ENCODE results near the gene HS6ST3.

The HS6ST3 gene

DNA sequence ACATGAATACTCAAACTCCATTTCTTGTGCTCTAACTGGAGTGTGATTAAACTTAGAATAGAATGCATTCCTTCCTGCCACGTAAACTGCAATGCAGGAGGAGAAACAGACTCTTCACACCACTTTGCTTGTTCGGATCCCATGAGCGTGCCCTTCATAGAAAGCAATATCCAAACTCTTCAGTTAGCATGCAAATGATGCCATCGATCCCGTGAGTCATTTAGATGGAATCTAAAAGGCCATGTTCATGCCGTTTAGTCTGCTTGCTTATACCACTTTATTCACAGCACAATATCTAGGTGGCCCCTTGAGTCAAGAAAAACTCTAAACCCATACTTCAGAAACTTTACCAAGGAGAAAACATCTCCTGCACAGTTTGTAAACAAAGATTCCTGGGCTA lies 678.6 kb downstream of the HS6ST3 start:
- Histone ChIP-seq H3K36me3 (ENCODE audit: control insufficient read depth, low read length) (no peaks in the 10 kb centered on the region), H3K79me2 (ENCODE audit: control insufficient read depth, low read length) (no peaks in the 10 kb centered on the region), H3K9me2 (replicated peaks; ENCODE audit: control insufficient read depth, low read length) (no peaks in the 10 kb centered on the region), H3K27me3 (ENCODE audit: control insufficient read depth, low read length) (no peaks in the 10 kb centered on the region), H3F3A (ENCODE audit: control insufficient read depth, insufficient read depth) (no peaks in the 10 kb centered on the region), H3K4me1 (ENCODE audit: control insufficient read depth, low read length) (no peaks in the 10 kb centered on the region), H4K20me1 (ENCODE audit: control insufficient read depth, insufficient read depth, low read depth, low read length) (no peaks in the 10 kb centered on the region), H3K27ac (ENCODE audit: low read depth, low read length) (no peak overlapping the region), H3K4me3 (ENCODE audit: low read length) (no peak overlapping the region), H3K9me3 (ENCODE audit: control insufficient read depth, insufficient read depth, low read length) (no peaks in the 10 kb centered on the region), H3K4me2 (ENCODE audit: low read length) (no peak overlapping the region)
- TF ChIP-seq, protein P1, sequence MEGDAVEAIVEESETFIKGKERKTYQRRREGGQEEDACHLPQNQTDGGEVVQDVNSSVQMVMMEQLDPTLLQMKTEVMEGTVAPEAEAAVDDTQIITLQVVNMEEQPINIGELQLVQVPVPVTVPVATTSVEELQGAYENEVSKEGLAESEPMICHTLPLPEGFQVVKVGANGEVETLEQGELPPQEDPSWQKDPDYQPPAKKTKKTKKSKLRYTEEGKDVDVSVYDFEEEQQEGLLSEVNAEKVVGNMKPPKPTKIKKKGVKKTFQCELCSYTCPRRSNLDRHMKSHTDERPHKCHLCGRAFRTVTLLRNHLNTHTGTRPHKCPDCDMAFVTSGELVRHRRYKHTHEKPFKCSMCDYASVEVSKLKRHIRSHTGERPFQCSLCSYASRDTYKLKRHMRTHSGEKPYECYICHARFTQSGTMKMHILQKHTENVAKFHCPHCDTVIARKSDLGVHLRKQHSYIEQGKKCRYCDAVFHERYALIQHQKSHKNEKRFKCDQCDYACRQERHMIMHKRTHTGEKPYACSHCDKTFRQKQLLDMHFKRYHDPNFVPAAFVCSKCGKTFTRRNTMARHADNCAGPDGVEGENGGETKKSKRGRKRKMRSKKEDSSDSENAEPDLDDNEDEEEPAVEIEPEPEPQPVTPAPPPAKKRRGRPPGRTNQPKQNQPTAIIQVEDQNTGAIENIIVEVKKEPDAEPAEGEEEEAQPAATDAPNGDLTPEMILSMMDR (IDR thresholded peaks at IDR 0.05; ENCODE audit: low read depth, low read length, poor library complexity, severe bottlenecking): no peak
- TF ChIP-seq EZH2phosphoT487 (IDR thresholded peaks at IDR 0.05; ENCODE audit: borderline replicate concordance, low read length): no peak

DNA sequence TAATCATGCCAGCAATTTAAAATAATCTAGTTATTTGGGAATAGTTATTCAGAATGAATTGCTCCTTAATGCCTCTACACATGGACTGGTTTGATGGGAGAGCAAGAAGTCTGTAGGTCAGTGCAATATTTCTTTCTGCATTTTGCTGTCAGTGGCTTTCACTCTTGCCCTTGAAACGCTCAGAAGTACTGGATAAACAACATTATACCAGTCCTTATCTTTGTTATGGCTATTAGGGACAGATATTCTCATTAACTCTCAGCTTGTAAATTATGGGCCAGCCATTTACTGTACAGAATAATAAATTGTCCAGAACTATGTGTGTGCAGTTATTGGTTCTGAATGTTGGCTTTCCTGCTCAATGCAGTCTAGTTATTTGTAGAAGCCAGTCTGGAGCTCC lies 680.0 kb downstream of the HS6ST3 start:
- H3K27ac ChIP-seq (ENCODE audit: low read depth, low read length): no peak overlapping the region
- no peaks in the 10 kb centered on the region for H3F3A ChIP-seq (ENCODE audit: control insufficient read depth, insufficient read depth)
- H3K79me2 ChIP-seq (ENCODE audit: control insufficient read depth, low read length): no peaks in the 10 kb centered on the region
- no peak overlapping the region for H3K4me3 ChIP-seq (ENCODE audit: low read length)
- TF ChIP-seq, protein P1 (IDR thresholded peaks at IDR 0.05; ENCODE audit: low read depth, low read length, poor library complexity, severe bottlenecking): no peak
- TF ChIP-seq EZH2phosphoT487 (IDR thresholded peaks at IDR 0.05; ENCODE audit: borderline replicate concordance, low read length): no peak
- H3K27me3 ChIP-seq (ENCODE audit: control insufficient read depth, low read length): no peaks in the 10 kb centered on the region
- H3K9me2 ChIP-seq (replicated peaks; ENCODE audit: control insufficient read depth, low read length): no peaks in the 10 kb centered on the region
- H3K4me1 ChIP-seq (ENCODE audit: control insufficient read depth, low read length): no peaks in the 10 kb centered on the region
- no peaks in the 10 kb centered on the region for H4K20me1 ChIP-seq (ENCODE audit: control insufficient read depth, insufficient read depth, low read depth, low read length)
- H3K36me3 ChIP-seq (ENCODE audit: control insufficient read depth, low read length): no peaks in the 10 kb centered on the region
- no peak overlapping the region for H3K4me2 ChIP-seq (ENCODE audit: low read length)
- H3K9me3 ChIP-seq (ENCODE audit: control insufficient read depth, insufficient read depth, low read length): no peaks in the 10 kb centered on the region

DNA sequence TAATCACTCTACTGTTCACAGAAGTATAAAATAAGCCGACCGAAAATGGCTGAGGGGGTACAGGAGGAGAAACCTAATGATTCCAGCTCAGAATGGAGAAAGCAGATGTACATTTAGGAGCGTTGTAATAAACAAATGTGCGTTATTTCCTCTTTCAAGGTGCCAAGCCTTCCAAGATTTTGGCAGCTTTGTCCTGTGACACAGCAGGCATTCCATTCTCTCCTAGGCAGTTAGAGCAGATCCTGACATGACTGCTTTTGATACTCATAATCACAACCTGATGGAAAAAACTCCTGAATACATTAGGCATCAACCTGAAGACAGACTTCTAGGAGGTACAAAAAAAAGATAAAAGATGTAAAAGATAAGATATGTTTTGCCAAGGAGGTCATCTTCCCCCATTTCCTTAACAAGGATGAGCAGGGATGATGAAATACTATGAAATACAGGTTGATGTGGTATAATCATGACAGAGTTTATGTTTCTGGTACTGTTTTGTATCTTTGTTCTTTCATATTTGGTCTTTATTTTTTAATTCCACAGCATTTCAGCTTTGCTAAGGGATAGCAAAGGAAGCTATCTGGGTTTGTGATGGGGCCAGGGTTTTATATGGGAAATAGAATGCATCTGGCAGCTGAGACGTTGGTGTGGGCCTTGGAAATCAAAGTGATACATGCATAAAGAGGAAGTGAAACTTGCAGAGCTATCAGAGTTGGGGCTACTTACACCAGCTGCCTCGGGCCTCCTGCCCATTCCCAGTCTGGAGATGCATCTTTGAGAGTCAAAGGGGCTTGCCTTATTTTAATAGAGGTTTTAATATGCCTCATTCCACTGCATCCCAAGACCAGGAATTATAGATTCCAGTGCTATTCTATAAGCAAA lies 681.8 kb downstream of the HS6ST3 start:
- H3K9me3 ChIP-seq (ENCODE audit: control insufficient read depth, insufficient read depth, low read length): no peaks in the 10 kb centered on the region
- H3K27me3 ChIP-seq (ENCODE audit: control insufficient read depth, low read length): no peaks in the 10 kb centered on the region
- H3K4me1 ChIP-seq (ENCODE audit: control insufficient read depth, low read length): no peaks in the 10 kb centered on the region
- no peak overlapping the region for H3K4me3 ChIP-seq (ENCODE audit: low read length)
- TF ChIP-seq, protein P1 (IDR thresholded peaks at IDR 0.05; ENCODE audit: low read depth, low read length, poor library complexity, severe bottlenecking): no peak
- TF ChIP-seq EZH2phosphoT487 (IDR thresholded peaks at IDR 0.05; ENCODE audit: borderline replicate concordance, low read length): no peak
- no peak overlapping the region for H3K27ac ChIP-seq (ENCODE audit: low read depth, low read length)
- no peaks in the 10 kb centered on the region for H3K36me3 ChIP-seq (ENCODE audit: control insufficient read depth, low read length)
- H4K20me1 ChIP-seq (ENCODE audit: control insufficient read depth, insufficient read depth, low read depth, low read length): no peaks in the 10 kb centered on the region
- H3F3A ChIP-seq (ENCODE audit: control insufficient read depth, insufficient read depth): no peaks in the 10 kb centered on the region
- H3K4me2 ChIP-seq (ENCODE audit: low read length): no peak overlapping the region
- H3K9me2 ChIP-seq (replicated peaks; ENCODE audit: control insufficient read depth, low read length): no peaks in the 10 kb centered on the region
- H3K79me2 ChIP-seq (ENCODE audit: control insufficient read depth, low read length): no peaks in the 10 kb centered on the region

All from DOHH2 (cell line).